ENCODE results near the gene CNOT2.

The CNOT2 gene

DNA sequence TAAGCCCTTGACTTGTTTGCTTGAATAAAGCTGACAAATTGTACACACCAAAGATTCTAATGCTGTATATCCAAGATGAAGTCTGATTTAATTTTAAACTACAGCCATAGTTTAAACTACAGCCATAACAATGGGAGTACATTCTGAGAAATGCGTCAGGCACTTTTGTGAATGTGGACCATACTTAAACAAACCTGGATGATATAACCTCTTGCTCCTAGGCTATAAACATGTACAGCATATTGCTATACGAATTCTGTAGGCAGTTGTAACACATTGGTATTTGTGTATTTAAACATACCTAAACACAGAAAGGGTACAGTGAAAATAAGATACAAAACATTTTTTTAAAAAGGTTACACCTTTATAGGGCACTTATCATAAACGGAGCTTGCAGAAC, 63.4 kb downstream of the CNOT2 start:
- no peak for DNase-seq

DNA sequence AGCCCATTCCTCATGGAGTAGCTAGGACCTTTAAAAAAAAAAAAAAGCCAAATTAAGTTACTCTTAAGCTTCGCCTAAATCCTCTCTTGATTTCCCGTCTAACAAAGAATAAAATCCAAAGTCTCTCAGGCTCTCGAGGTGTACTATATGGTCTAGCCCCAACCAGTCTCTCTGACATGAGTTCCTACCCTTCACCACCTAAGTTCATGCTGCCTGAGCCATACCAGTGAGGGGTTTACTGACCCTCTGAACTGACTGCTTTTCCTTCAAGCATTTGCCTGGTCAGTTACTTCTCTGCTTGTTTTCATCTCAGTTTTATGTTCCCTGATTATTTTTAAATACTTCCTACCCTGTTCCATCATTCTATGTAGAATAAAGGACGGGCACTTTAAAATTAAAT, 64.6 kb downstream of the CNOT2 start:
- DNase-seq = no peak

DNA sequence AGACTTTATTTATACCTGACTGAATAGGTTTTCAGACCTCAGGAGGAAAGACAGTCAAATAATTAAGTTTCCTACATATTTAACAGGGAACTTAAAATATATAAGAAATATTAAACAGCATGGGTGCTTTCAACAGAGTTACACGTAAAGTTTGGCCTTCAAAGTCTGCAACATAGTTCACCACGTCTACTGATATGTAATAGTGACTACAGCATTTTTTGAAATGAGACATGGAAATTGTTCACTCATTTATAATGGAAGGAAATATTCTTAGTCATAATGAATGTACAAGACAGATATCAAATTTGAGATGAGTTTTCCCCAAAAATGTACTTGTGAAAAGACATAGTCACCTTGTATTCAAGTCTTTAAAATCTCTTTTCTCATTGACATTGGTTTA, 66.1 kb downstream of the CNOT2 start:
- DNase-seq = no peak

DNA sequence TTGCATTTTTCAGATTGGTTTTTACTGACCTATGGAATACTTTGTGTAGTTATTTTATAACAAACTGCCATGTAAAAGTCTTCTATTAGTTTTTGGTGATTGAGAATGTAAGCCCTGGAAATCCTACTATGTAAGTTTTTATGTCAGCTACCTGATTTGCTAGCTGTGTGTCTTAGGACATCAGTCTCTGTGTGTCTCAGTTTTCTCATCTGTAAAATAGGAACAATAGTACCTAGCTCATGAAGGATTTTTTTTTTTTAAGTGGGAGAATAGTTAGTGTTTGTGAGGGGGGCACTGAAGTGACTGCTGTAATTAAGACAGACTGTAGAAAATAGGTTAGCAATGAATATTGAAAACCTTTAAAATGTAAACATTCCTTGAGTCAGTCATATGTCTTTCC, 70.9 kb downstream of the CNOT2 start:
- DNase-seq = no peak

DNA sequence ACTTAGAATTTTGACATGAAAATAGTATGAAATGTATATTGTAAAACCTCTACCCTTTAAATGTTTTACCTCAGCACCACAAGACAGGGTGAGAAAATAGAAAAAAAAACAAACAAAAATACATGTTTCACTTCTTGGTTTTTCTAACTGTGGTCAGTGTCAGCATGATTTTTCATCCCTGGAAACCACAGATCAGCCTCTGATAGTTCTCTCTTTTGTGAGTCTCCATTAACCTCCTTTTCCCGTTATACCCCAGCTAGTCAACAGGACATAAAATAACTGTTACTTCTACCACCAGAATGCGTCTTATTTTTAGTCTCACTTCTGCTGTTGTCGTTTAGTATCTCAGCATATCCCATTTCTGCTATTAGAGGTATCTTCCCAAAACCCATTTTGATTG, 74.5 kb downstream of the CNOT2 start:
- no peak for DNase-seq

- DNase-seq = no peak
These were observed 76.4 kb downstream of the CNOT2 start for GRCh38 chr12:70319605-70320004.

GRCh38 chr12:70321191-70321590, 78.0 kb downstream of the CNOT2 start:
- DNase-seq = no peak

DNA sequence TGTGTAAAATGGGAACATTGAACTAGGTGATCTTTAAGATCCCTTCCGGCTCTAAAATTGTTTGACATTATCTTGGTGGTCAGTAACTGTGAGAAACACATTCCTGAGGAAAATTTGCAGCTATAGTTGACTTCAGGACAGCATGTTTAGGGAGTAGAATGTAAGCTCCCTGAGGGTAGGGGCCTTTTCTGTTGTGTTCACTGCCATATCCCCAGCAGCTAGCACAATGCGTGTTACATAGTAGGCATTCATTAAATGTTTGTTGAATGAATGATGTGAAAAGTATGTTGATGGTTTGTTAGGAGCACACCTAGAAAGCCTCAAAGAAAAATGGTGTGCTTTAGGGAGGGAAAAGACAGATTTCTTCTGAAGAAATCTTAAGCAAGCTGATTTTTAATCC, 84.3 kb downstream of the CNOT2 start:
- no peak for DNase-seq

- no peak for DNase-seq
These were observed 86.5 kb downstream of the CNOT2 start for GRCh38 chr12:70329728-70330127.

DNA sequence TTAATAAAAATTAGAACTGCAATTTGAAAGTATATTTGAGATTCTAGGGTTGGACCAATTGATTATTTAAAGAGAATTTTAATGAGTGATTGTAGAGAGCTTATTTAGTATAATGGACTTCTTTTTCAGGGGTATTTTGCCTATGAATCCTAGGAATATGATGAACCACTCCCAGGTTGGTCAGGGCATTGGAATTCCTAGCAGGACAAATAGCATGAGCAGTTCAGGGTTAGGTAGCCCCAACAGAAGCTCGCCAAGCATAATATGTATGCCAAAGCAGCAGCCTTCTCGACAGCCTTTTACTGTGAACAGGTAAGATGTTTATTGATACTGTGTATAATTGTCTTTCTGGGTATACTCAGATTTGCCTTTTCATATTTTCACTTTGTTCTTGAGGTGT, 86.9 kb downstream of the CNOT2 start:
- no peak for DNase-seq

GRCh38 chr12:70332236-70332635, 89.0 kb downstream of the CNOT2 start:
- no peak for DNase-seq

- DNase-seq = no peak
These were observed 91.5 kb downstream of the CNOT2 start for GRCh38 chr12:70334742-70335141.

DNA sequence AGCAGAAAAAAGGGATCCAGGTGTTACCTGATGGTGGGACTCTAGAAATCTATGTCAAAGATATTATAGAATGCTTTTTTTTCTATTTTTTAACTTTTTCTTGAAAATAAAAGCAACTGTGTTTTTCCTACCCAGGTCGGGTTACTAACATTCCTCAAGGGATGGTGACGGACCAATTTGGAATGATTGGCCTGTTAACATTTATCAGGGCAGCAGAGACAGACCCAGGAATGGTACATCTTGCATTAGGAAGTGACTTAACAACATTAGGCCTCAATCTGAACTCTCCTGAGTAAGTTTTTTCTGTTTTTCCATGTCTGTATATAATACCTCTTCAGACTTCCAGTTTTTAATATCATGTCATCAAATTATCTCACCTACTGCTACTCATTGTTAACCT, 95.3 kb downstream of the CNOT2 start:
- DNase-seq = no peak

DNA sequence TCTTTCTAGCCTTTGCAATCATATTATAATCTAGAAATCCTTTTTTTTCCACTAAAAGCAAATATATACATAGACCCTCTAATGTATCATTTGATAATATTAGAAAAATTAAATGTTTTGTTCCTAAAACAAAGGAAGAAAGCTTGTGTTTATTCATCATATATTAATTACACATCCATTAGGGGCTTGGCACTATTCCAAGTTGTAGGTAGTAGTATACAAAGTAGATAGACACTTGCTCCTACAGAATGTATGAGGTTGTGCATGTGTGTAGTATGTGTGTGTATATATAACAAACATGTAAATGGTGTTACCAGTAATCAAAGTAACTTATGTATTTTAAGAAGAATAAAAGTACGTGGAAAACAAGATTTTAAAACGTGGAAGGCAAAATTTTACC, 107.8 kb downstream of the CNOT2 start:
- DNase-seq = no peak

DNA sequence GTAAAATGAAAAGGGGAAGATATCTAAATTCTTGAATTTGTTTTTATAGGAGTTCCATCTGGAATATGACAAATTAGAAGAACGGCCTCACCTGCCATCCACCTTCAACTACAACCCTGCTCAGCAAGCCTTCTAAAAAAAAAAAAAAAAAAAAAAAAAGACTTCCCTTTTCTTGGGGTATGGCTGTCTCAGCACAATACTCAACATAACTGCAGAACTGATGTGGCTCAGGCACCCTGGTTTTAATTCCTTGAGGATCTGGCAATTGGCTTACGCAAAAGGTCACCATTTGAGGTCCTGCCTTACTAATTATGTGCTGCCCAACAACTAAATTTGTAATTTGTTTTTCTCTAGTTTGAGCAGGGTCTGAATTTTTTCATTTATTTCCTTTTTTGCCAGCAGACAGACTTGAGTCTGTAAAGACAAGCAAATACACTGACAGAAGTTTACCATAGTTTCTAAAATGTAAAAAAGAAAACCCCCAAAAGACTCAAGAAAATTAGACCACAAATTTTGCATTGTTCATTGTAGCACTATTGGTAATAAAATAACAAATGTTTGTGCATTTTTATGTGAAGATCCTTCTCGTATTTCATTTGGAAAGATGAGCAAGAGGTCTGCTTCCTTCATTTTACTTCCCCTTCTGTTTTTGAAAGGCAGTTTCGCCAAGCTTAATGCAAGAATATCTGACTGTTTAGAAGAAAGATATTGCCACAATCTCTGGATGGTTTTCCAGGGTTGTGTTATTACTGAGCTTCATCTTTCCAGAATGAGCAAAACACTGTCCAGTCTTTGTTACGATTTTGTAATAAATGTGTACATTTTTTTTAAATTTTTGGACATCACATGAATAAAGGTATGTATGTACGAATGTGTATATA, 110.8 kb downstream of the CNOT2 start:
- DNase-seq = no peak

DNA sequence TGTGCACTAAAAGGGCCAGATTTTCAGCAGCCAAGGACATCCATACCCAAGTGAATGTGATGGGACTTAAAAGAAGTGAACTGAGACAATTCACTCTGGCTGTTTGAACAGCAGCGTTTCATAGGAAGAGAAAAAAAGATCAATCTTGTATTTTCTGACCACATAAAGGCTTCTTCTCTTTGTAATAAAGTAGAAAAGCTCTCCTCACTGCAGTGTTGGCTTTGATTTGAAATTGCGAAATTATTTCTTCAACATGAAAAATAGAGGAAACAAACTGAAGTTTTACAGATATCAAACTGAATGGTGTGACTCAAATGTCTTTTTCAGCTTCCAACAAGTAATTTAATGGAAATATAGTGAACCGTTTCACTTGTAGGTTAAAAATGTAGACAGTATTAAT, 111.6 kb downstream of the CNOT2 start:
- DNase-seq = no peak

DNA sequence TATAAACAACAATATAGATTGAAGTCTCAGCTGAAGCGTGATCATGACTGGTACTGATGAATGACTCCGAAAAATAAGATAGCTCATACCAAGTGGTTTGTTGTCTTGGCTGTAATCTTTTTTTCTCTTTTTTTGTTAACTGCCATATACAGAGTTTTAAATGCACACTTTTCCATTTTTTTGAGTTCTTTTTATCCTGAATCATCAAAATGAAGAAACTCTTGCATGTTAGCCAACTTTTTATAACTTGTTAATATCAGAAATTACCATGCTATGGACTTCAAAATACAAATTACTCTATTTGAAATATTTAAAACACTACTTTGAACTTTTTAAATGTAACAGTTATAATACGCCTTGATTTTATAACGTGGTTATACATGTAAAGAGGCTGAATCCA, 112.7 kb downstream of the CNOT2 start:
- DNase-seq = no peak

- no peak for DNase-seq
These were observed 116.4 kb downstream of the CNOT2 start for GRCh38 chr12:70359458-70360197.

DNA sequence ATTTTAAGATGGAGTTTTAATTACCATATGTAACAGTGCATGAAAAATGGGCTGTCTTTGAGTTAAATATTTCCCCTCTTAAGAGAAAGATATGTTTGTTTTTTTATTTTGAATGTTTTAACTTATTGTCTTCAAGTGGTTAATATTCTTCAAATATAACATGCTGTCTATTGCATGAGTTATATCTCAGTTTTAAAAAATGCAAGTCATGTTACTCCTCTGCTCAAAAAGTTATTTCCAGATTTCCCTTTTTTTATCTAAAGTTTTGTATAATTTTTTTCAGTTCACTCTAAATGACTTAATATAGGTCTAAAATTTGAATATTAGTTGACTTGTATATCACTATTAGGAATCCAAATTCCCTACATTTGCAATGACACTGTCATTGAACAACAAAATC, 117.0 kb downstream of the CNOT2 start:
- DNase-seq = no peak

GRCh38 chr12:70364695-70365397, 121.6 kb downstream of the CNOT2 start:
- DNase-seq = no peak

- DNase-seq = no peak
These were observed 122.1 kb downstream of the CNOT2 start for GRCh38 chr12:70365398-70365647.

DNA sequence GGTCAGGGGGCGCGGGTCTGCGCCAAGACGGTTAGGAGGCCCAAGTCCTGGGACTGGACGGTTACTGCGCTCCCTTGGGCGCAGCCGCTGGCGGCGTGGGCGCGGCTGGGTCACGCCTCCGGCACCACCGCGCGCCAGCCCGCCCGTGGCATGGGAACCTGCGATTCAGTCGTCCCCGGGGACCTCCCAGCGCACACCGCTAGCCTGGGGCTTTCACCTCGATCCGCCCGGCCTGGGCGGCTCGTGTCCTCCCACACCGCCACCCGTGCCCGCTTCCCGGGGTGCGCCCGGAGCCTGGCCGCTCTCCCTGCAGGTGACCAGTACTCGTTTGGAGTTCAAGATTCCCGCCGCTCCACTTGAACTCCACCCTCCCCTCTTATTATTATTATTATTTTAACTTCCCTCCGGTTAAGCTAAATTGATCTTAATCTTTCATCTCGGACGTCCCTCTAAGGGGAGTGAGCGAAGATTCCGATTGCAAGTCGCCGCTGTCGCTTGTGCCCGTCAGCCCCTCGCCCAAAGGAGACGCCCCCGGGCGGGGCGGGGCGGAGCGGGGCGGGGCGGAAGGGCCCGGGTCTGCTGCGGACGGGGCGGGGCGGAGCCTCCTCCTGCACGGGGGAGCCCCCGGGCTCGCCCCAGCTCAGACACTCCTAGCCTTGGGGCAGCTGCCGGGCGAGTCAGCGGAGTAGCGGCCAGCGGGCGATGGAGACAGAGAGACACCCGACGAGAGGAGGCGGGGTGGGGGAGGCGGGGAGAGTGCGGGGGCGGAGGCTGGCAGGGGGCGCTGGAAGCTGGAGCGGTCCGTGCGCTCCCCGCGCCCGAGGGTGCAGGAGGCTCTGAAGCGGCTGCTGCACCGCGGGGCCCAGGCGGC, 122.7 kb downstream of the CNOT2 start, which contains the start of gene KCNMB4:
TSS of gene KCNMB4 (plus strand) at position 643 of the 871 bp plus-strand sequence. CDS start 445 bp downstream, outside the sequence.
- peak; percentile 81 for DNase-seq
